H1 (cell line): ENCODE measurements around the gene SIGLEC14. TPM values are rescaled to one million over a fixed set of nuclear protein-coding genes. Genes with fewer than 3 reads are reported as not detected.

ENCODE experiments used
- CTCF ChIA-PET: fragments of 300-600 bp; sonication (Branson Sonifier 250); formaldehyde crosslinking; loops from one replicate; lab custom pipeline; 2021; ENCODE audit not compliant: partially characterized antibody; lab: Charles Lee
- POLR2A ChIA-PET: fragments of 300-600 bp; sonication (Branson Sonifier 250); formaldehyde crosslinking; loops from one replicate; lab custom pipeline; 2021; ENCODE audit warnings: inconsistent platforms; ENCODE audit not compliant: partially characterized antibody; lab: Charles Lee
- DNase-seq, 2 experiments: peaks; one replicate each; pipeline versions ENCODE4 v3.0.0 to v3.0.0-alpha.2; 2010 to 2022; ENCODE audit warnings: low spot score in 2 of 2, low read depth in 1 of 2, mixed read lengths in 1 of 2
- FAIRE-seq: peaks from 2 replicates; lab custom pipeline; 2011; peaks lifted over from hg19 to GRCh38; lab: Jason Lieb, UNC
- H2AFZ ChIP-seq: 2 replicates; pipeline ENCODE4 v1.8.1; 2012; ENCODE audit warnings: low read length, inconsistent platforms
- H2AK5ac ChIP-seq: 2 replicates; pipeline ENCODE4 v1.6.1; 2013; ENCODE audit warnings: low read depth, low read length
- H2BK120ac ChIP-seq: replicated peaks from 2 replicates; pipeline ENCODE3; 2013; ENCODE audit warnings: low read depth, low read length, inconsistent platforms
- H2BK12ac ChIP-seq: 2 replicates; pipeline ENCODE4 v1.6.1; 2013; ENCODE audit warnings: low read depth, low read length
- H2BK15ac ChIP-seq: 2 replicates; pipeline ENCODE4 v1.6.1; 2013; ENCODE audit warnings: low read length
- H2BK20ac ChIP-seq: 2 replicates; pipeline ENCODE4 v1.6.1; 2013; ENCODE audit warnings: low read length
- H2BK5ac ChIP-seq: 2 replicates; pipeline ENCODE4 v1.6.1; 2013; ENCODE audit warnings: low read depth, low read length
- H3K14ac ChIP-seq: 2 replicates; pipeline ENCODE4 v1.6.1; 2013; ENCODE audit warnings: inconsistent platforms; ENCODE audit not compliant: insufficient read length
- H3K18ac ChIP-seq: 2 replicates; pipeline ENCODE4 v1.6.1; 2013; ENCODE audit warnings: low read length; ENCODE audit errors: extremely low read depth
- H3K23ac ChIP-seq: 2 replicates; pipeline ENCODE4 v1.6.1; 2013; ENCODE audit warnings: inconsistent platforms; ENCODE audit not compliant: insufficient read length
- H3K23me2 ChIP-seq: 2 replicates; pipeline ENCODE4 v1.6.1; 2013; ENCODE audit warnings: low read depth, low read length
- H3K27ac ChIP-seq: 2 replicates; pipeline ENCODE4 v1.6.1; 2011; ENCODE audit warnings: low read depth, low read length, inconsistent platforms
- H3K27me3 ChIP-seq, 4 experiments: replicated peaks in 1 of 4; 1 replicate in 1 of 4; 2 replicates in 3 of 4; pipeline versions ENCODE4 v1.6.1 to v1.8.1; 2011 to 2013; ENCODE audit warnings: low read length in 3 of 4, mild to moderate bottlenecking in 3 of 4, inconsistent platforms in 2 of 4, mixed read lengths in 2 of 4, moderate library complexity in 1 of 4; ENCODE audit not compliant: control insufficient read depth in 3 of 4, insufficient read depth in 3 of 4; ENCODE audit errors: extremely low read depth in 1 of 4
- H3K36me3 ChIP-seq, 4 experiments: 2 replicates each; pipeline versions ENCODE4 v1.6.1 to v1.8.1; 2011 to 2013; ENCODE audit warnings: mild to moderate bottlenecking in 4 of 4, low read length in 3 of 4, moderate library complexity in 2 of 4, control low read depth in 1 of 4, inconsistent platforms in 1 of 4; ENCODE audit not compliant: insufficient read depth in 4 of 4, control insufficient read depth in 2 of 4
- H3K4ac ChIP-seq: replicated peaks from 2 replicates; pipeline ENCODE3; 2013; ENCODE audit warnings: low read length, low read depth, mixed read lengths, inconsistent platforms; ENCODE audit not compliant: insufficient read length
- H3K4me1 ChIP-seq, 4 experiments: replicated peaks in 1 of 4; 1 replicate in 1 of 4; 2 replicates in 3 of 4; pipeline versions ENCODE4 v1.6.1 to v1.8.1; 2011 to 2013; ENCODE audit warnings: low read length in 3 of 4, inconsistent platforms in 2 of 4, mixed read lengths in 1 of 4; ENCODE audit not compliant: insufficient read depth in 4 of 4, control insufficient read depth in 3 of 4
- H3K4me2 ChIP-seq, 2 experiments: 2 replicates each; pipeline versions ENCODE4 v1.6.1 to v1.8.1; 2011 to 2013; ENCODE audit warnings: low read depth in 2 of 2, low read length in 2 of 2, control low read depth in 1 of 2, inconsistent platforms in 1 of 2, mild to moderate bottlenecking in 1 of 2; ENCODE audit not compliant: insufficient read depth in 1 of 2
- H3K4me3 ChIP-seq, 4 experiments: fragments of 200-600, 300-600 bp in 1 of 4; sonication (generic), shearing (Covaris generic), sonication (Bioruptor Twin) in 1 of 4; 2 replicates each; pipeline versions ENCODE4 v1.5.1 to v1.8.1; 2011 to 2016; ENCODE audit warnings: low read length in 4 of 4, low read depth in 3 of 4, control low read depth in 2 of 4, inconsistent platforms in 2 of 4, mild to moderate bottlenecking in 2 of 4, mixed read lengths in 1 of 4, moderate library complexity in 1 of 4; ENCODE audit not compliant: insufficient read depth in 2 of 4; ENCODE audit errors: extremely low read depth in 1 of 4
- H3K56ac ChIP-seq: replicated peaks from 2 replicates; pipeline ENCODE3; 2013; ENCODE audit warnings: low read depth, mild to moderate bottlenecking, mixed read lengths, low read length, inconsistent platforms; ENCODE audit not compliant: insufficient read length
- H3K79me1 ChIP-seq: 2 replicates; pipeline ENCODE4 v1.6.1; 2013; ENCODE audit warnings: low read depth, low read length, control low read depth
- H3K79me2 ChIP-seq, 2 experiments: 2 replicates each; pipeline versions ENCODE4 v1.6.1 to v1.8.1; 2012 to 2013; ENCODE audit warnings: low read length in 2 of 2, mild to moderate bottlenecking in 2 of 2, inconsistent platforms in 1 of 2; ENCODE audit not compliant: insufficient read depth in 2 of 2, control insufficient read depth in 1 of 2
- H3K9ac ChIP-seq, 4 experiments: replicated peaks in 1 of 4; 1 replicate in 1 of 4; 2 replicates in 3 of 4; pipeline versions ENCODE4 v1.6.1 to v1.8.1; 2011 to 2013; ENCODE audit warnings: low read depth in 3 of 4, low read length in 3 of 4, control low read depth in 2 of 4, mild to moderate bottlenecking in 2 of 4, moderate library complexity in 2 of 4, inconsistent platforms in 1 of 4; ENCODE audit errors: extremely low read depth in 1 of 4
- H3K9me3 ChIP-seq, 2 experiments: 2 replicates each; pipeline versions ENCODE4 v1.6.1 to v1.8.1; 2012 to 2013; ENCODE audit warnings: mild to moderate bottlenecking in 2 of 2, moderate library complexity in 2 of 2, control low read depth in 1 of 2, inconsistent platforms in 1 of 2, low read depth in 1 of 2, low read length in 1 of 2, mixed read lengths in 1 of 2; ENCODE audit not compliant: insufficient read depth in 2 of 2
- H4K20me1 ChIP-seq, 2 experiments: replicated peaks in 1 of 2; 2 replicates each; pipeline versions ENCODE3 to v1.8.1; 2011 to 2013; ENCODE audit warnings: inconsistent platforms in 2 of 2, low read length in 2 of 2, mild to moderate bottlenecking in 1 of 2; ENCODE audit not compliant: insufficient read depth in 2 of 2, control insufficient read depth in 1 of 2
- H4K5ac ChIP-seq: 2 replicates; pipeline ENCODE4 v1.6.1; 2013; ENCODE audit warnings: low read length, low read depth, mixed read lengths, inconsistent platforms; ENCODE audit not compliant: insufficient read length
- H4K8ac ChIP-seq: 2 replicates; pipeline ENCODE4 v1.8.0; 2013; ENCODE audit warnings: mild to moderate bottlenecking, moderate library complexity, low read length, inconsistent platforms; ENCODE audit not compliant: insufficient read depth; ENCODE audit errors: extremely low read depth
- H4K91ac ChIP-seq: replicated peaks from 2 replicates; pipeline ENCODE3; 2013; ENCODE audit warnings: low read length, mixed read lengths, inconsistent platforms; ENCODE audit not compliant: insufficient read length
- CBX8 ChIP-seq: fragments of 300-800, 300-1000 bp; sonication (generic); IDR thresholded peaks from 2 replicates; pipeline ENCODE4 v1.7.1; 2016; ENCODE audit warnings: low read depth, low read length, borderline replicate concordance
- EZH2 ChIP-seq: fragments of 200-600 bp; sonication (generic); IDR thresholded peaks from 2 replicates; pipeline ENCODE4 v1.7.1; 2012; ENCODE audit warnings: low read depth, mild to moderate bottlenecking, moderate library complexity, low read length, inconsistent platforms; ENCODE audit not compliant: severe bottlenecking
- KDM1A ChIP-seq: fragments of 200-600, 300-600 bp; sonication (generic); IDR thresholded peaks from 2 replicates; pipeline ENCODE4 v1.7.1; 2016; ENCODE audit warnings: mild to moderate bottlenecking, low read length, borderline replicate concordance
- KDM5A ChIP-seq: fragments of 200-600 bp; IDR thresholded peaks from 2 replicates; pipeline ENCODE4 v1.7.1; 2012; ENCODE audit warnings: mild to moderate bottlenecking, low read length, inconsistent platforms, mixed read lengths
- SRF ChIP-seq: IDR thresholded peaks from 2 replicates; pipeline ENCODE4 v1.6.1; 2011; ENCODE audit warnings: mild to moderate bottlenecking, low read depth, low read length, moderate library complexity
- WGBS, 2 experiments: shearing (Covaris generic) in 1 of 2; methylation state at CpG; one replicate each; pipeline versions ENCODE4 v1.1.6 to v1.1.7; 2013 to 2015; ENCODE audit warnings: low lambda C conversion rate in 2 of 2, mixed read lengths in 2 of 2, inconsistent platforms in 1 of 2, low coverage in 1 of 2, missing lambda C conversion rate in 1 of 2; ENCODE audit not compliant: insufficient replicate concordance in 2 of 2, insufficient coverage in 1 of 2, insufficient read length in 1 of 2; ENCODE audit errors: extremely low coverage in 1 of 2, missing lambda C conversion rate in 1 of 2; 5-methylcytosine and 5-hydroxymethylcytosine counted together
- polyA plus RNA-seq, 7 experiments: library from polyadenylated mRNA; depleted of rRNA in 3 of 7; stranded (reverse) in 5 of 7; unstranded in 2 of 7; fragments of >200 nt in 5 of 7; fragments of 200-250 nt in 2 of 7; gene quantifications; 1 replicate in 5 of 7; 2 replicates in 1 of 7; 4 replicates in 1 of 7; pipeline versions ENCODE4 v1.2.1 to v1.2.3, GENCODE V29; 2011 to 2013; ENCODE audit warnings: missing spikeins in 2 of 7, mixed read lengths in 2 of 7
- total RNA-seq: library from RNA; stranded (reverse); fragmentation: NEBNext Ultra II Directional; extraction: Animal tissue kit (Norgen Biotek cat#: 25700); gene quantifications from 2 replicates; pipeline ENCODE4 v1.2.1, GENCODE V29; 2021

The SIGLEC14 gene
- total and polyA plus RNA-seq, 2 of the 8 experiments (the other 6 are each of a cell fraction or from before 2014, with no cell fraction given): not detected

DNA sequence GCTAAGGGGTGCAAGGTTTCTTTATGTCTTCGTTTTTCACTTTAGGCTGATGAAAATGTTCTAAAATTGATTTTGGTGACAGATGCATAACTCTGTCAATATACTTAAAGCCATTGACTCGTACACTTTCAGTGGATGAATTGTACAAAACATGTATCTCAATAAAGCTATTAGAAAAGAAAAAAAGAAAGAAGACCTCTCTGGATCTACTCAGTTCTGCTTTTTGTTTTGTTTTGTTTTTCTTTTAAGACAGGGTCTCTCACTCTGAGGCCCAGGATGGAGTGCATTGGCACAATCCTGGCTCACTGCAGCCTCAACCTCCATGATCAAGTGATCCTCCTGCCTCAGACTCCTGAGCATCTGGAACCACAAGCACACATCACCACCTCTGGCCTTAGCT is 19.9 kb downstream of the SIGLEC14 start:
- Histone ChIP-seq H4K91ac (no peak overlapping the region), H3K27me3 (no peaks in the 10 kb centered on the region), H2BK15ac (no peak overlapping the region), H2AFZ (no peak overlapping the region), H4K5ac (no peak overlapping the region), H2BK12ac (no peak overlapping the region), H3K4ac (no peak overlapping the region), H2BK120ac (no peak overlapping the region), H2BK5ac (no peak overlapping the region), H3K23ac (no peak overlapping the region), H3K23me2 (no peaks in the 10 kb centered on the region; the same call in 1 of the 2 replicates), H4K20me1 (peaks cover 0 to 3% of the 10 kb centered on the region in 2 experiments), H3K27ac (no peak overlapping the region), H3K56ac (no peak overlapping the region), H3K18ac (no peak overlapping the region), H3K9ac (no peak overlapping the region), H3K79me1 (no peaks in the 10 kb centered on the region), H3K4me3 (no peak overlapping the region), H4K8ac (no peak overlapping the region), H3K9me3 (peaks cover 56 to 68% of the 10 kb centered on the region in 2 experiments), H3K14ac (no peak overlapping the region), H3K4me2 (no peak overlapping the region), H2AK5ac (no peak overlapping the region), H3K4me1 (no peaks in the 10 kb centered on the region), H2BK20ac (no peak overlapping the region)
- 54% methylated on average over 2 of the region's 2 CpGs; no CpG with 5 or more reads in 1 of the 2 experiments for WGBS, 2 experiments
- FAIRE-seq (no peak), DNase-seq (no peak)
- POLR2A ChIA-PET: no interaction called here
- no peak for TF ChIP-seq SRF
- no peak for TF ChIP-seq EZH2
- no peak for TF ChIP-seq CBX8
- no peak for TF ChIP-seq KDM1A
- no peak for TF ChIP-seq KDM5A
- TF ChIP-seq, all 59 proteins: peak for 0
- CTCF ChIA-PET: interaction anchor here (0.5 to 1.6 kb wide), 2 partner anchors 19 to 154 kb away, joined by 3 to 4 read pairs; no protein-coding TSS in a partner anchor
- H3K79me2 ChIP-seq: no peaks in the 10 kb centered on the region
- H3K36me3 ChIP-seq: peaks cover 0 to 4% (median 0%) of the 10 kb centered on the region in 4 experiments; a peak in 2 of 8 replicates
